IPS DF 19.7 (cell line): ENCODE data around the gene VAT1L.

Experiments
- DNase-seq: peaks from one replicate; pipeline ENCODE4 v3.0.0-alpha.2; 2013; ENCODE audit warnings: low read depth, low spot score

Gene VAT1L

GRCh38 chr16:77948835-77949234 lies 160.5 kb downstream of the VAT1L start:
- no peak for DNase-seq

- no peak for DNase-seq
Observed at GRCh38 chr16:77949445-77949844, 161.1 kb downstream of the VAT1L start.

DNA sequence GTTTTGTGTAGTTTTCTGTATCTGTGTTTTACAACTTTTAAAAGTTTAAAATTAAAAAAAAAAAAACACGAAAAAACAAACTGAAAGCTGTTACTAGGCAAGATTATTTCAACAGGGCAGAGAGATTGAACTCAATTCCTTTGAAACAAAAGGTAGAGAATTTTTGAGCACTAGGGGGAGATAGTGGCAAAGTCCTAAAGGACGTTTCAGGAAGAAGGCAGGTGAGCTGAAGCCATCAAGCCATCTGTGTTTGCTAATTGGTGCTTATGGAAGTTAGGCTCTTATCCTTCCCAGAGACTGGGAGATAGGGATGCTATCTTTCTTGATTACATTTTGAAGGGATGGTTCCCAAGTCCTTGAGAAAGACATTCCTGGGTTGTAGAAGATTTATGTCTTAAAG lies 163.4 kb downstream of the VAT1L start:
- DNase-seq: peak; percentile 75

DNA sequence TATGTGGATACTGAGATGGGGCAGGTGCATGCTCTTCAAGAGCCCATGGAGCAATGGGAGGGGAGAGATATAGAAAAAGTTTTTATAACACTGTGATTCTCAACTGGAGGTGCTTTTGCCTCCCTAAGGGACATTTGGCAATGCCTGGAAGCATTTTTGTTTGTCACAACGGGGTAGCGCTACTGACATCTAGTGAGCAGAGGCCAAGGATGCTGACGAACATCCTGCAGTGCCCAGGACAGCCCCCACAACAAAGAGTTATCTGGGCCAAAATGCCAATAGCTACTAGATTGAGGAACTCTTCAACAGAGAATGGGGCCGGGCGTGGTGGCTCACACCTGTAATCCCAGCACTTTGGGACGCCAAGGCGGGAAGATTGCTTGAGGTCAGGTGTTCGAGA lies 166.8 kb downstream of the VAT1L start:
- no peak for DNase-seq

- no peak for DNase-seq
Observed at GRCh38 chr16:77956231-77956630, 167.9 kb downstream of the VAT1L start.

DNA sequence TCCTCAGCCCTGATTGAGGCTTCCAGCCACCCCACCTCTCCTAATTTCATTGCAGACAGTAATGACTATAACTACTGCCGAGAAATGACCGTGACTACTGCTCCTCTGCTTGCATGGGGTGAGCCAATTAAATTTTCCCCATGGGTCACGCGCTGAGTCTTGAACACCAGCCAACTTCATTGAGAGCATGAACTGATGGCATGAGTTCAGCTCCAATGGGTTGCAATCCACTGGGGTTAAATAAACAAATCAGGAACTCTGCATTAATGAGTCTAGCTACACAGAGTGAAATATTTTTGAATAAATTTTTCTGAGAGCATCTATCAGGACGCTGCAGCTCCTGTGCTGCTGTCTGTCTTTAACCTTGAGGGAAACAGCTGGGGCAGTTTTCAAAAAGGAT lies 172.4 kb downstream of the VAT1L start:
- no peak for DNase-seq

DNA sequence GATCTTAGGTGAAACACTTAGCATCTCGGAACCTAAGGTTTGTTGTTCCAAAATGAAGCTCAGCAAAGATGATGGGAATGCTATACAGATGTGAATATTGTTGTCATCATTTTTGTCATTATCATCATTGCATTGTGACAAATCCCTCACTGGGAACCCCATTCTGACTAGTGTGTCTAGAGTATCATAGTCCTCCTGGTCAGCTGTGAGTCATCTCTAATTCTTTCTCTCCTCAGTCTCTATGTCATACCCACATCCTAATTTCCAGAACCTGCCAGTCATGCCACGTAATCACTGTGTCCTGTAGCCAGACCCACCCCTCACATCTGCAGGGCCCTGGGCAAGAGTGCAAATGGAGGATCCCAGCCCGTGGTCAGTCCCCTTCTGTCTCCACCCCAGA lies 173.4 kb downstream of the VAT1L start:
- no peak for DNase-seq

DNA sequence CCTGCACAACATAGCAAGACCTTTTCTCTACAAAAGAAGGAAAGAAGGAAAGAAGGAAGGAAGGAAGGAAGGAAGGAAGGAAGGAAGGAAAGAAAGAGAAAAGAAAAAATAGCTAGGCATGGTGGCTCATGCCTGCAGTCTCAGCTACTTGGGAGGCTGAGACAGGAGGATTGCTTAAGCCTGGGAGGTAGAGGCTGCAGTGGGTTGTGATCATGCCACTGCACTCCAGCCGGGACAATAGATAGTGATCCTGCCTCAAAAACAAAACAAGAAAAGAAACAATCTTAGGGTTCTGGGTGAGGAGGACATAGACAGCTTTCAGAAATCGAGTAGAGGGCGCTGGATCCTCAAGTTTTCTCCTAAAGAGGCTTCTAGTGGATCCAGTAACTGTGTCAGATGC lies 174.3 kb downstream of the VAT1L start:
- no peak for DNase-seq

DNA sequence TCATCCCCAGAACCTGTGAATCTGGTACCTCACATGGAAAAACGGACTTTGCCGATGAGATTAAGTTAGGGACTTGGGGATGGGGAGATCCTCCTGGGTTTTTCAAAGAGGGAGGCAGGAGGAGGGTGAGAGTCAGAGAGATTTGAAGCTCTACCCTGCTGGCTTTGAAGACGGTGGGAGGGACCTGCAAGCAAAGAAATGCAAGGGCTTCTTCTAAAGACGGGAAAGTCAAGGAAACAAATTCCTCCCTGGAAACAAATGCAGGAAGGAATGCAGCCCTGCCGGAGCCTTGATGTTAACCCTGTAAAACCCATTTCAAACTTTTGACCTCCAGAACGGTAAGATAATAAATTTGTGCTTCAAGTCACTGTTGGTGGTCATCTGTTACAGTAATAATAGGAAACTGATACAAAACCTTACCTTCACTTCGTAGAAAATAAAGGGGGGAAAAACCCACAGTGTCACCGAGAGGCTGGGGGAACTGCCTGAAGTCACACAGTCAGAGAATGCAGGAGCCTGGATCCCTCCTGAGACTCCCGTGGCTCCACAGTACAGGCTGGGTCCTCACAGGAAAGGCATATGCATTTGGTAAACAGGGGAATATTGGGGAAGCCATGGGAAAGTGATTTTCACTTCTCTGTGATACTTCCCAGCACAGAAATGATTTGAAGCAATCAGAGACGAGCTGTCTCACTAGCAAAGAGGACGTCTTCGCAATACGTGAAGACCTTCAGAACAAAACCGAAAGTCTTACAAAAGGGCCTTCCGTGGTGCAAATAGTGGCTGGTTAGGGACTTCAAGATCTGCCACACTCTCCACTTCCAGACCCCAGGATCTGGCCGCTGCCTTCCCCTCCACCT lies 175.1 kb downstream of the VAT1L start:
- peak; percentile 83 for DNase-seq

- no peak for DNase-seq
Observed at GRCh38 chr16:77965346-77965745, 177.0 kb downstream of the VAT1L start.

DNA sequence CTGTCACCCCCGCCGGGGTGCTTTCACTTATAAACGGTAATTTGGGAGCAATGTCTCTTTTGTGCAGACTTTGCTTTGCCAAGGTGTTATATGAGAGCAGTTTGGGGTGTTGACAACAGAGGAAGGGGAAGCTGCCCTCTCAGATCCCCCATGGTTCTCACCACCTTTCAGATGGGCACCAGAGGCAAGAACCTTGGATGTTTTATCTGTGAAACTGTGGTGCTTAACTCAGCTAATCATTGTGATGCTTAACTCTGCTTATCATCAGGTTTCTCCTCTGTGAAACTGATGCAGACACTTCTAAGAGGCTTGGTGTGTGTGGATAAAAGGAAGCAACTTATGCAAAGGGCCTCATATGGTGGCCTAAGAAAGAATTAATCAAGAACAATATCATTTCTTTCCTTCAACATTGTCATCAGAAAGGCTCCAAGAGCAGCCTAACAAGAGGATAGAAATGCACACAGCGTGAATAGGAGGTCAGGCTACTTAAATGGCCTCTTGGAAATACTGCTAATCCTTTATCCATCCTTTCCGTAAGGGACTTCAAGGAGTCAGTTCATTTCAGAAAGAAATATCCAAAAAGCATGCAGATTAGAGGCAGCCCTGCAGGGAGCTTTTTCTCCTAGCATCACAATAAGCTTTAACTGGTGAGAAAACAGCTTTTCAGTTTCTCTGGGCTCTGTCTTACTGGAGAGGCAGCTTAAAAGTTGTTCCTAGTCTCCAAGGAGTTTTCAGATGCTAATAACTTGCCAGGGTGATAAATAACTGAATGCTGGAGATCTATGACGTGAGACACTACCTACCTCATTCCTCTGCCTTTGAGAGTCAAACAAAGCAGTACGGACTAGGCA lies 178.9 kb downstream of the VAT1L start:
- peak; percentile 98 for DNase-seq

- no peak for DNase-seq
Observed at GRCh38 chr16:77969861-77970260, 181.5 kb downstream of the VAT1L start.

DNA sequence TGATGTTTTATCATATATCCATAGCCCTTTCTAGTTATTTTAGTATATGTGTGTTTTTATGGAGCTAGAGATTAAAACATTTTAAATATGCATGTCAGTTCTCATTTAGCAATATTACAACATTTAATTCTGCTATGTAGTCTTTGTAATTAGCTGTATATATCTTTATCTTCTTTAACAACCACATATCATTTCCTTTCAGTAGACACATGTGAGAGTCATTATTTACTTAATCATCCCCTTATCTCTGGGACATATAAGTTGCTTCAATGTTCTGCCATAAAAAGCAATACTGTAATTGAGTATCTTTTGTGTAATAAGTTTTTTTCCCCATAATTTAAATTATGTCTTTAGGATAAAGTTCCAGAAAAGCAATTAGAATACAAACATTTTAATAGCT lies 182.0 kb downstream of the VAT1L start:
- no peak for DNase-seq

GRCh38 chr16:77971306-77972061 lies 183.1 kb downstream of the VAT1L start:
- DNase-seq: peak; percentile 69

DNA sequence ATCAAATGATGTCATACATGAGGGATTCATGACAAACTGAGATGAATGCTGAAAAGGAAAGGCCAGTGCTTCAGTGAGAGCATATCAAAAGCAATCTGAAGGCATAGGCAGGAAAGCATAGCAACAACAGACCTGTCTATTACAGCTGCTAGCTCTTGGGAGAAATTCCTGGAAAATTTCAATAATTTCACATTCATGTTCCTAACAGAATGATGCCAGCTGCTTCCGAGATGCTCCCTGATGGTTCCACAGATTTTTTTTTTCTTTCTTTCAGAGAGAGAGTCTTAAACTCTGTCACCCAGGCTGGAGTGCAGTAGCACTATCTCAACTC lies 183.7 kb downstream of the VAT1L start:
- no peak for DNase-seq

DNA sequence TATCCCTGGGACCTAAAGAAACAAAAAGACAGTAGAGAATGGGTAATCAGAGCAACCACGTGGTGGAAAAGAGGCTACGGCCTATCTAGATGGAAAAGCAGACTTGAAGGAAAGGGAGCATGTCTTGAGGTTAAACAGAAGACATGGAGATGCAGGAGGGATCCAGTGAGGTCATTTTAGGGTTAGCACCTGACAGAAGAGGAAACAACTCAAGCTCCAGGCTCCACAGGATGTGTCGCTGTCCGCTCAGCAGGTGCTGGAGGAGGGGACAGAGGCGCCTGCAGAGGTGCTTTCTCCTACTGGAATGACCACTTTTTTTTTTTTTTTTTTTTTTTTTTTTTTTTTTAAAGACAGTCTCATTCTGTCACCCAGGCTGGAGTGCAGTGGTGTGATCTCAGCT lies 186.5 kb downstream of the VAT1L start:
- no peak for DNase-seq

- no peak for DNase-seq
Observed at GRCh38 chr16:77975942-77976341, 187.6 kb downstream of the VAT1L start.

- DNase-seq: no peak
Observed at GRCh38 chr16:77977339-77977738, 189.0 kb downstream of the VAT1L start.

DNA sequence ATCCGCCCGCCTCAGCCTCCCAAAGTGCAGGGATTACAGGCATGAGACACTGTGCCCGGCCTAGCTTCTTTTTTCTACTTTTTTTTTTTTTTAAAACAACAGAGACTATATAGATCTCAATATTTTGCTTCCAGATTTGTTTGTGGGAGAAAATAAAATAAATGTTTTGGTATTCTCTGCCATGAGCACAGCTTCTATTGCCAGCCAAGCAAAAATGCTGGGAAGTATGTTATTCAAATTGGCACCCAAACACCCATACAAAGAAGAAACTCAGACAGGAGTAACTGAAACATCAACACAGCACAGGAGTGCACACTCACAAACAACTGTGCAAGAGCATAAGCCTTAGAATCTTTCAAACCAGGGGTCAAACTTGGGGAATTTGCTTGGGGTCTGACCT lies 196.7 kb downstream of the VAT1L start:
- no peak for DNase-seq

- no peak for DNase-seq
Observed at GRCh38 chr16:77986011-77986740, 197.8 kb downstream of the VAT1L start.

DNA sequence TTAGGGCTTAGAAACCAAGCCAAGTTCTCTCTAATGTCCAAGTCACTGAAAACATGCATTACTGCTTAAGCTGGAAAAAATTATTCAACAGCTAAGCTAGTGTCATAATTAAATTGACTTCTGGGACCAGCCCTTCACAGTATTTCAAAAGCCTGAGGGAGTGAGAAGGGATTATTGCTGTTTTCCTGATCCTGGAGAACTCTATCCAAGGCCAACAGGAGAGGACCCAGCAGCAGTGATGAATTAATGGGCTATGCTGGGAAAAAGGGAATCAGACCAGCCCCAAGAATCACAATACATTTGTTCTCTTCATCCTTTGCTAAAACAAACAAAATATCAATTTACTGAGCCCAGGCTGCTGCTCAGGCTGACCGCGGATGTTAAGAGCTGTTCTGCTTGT lies 199.4 kb downstream of the VAT1L start:
- DNase-seq: no peak

DNA sequence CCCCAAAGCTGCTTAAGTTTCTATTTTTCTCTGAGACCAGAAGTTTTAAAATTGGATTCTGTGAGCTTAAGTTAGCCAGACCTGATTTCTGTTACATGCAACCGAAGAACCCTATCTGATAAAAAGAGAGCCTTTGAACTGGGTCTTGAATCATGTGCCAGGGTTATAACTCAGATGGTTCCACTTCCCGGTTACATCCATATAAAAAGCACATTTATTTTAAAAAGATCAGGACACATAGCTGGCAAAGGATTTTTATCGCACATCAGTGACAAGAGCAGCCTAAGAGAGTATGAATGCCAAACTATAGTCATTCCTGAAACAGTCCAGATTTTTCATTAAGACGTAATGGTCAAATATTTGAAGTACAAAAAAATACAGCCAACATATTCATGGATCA lies 201.5 kb downstream of the VAT1L start:
- no peak for DNase-seq
